SK-N-SH (cell line): ENCODE measurements around the gene BRS3. TPM values are rescaled to one million over a fixed set of nuclear protein-coding genes. Genes with fewer than 3 reads are reported as not detected.

ENCODE experiments used
- CTCF ChIA-PET: fragments of 300-600, 350-600 bp; formaldehyde crosslinking; extraction: SDS; loops from one replicate; lab custom pipeline; 2021; lab: Yijun Ruan, JAX
- POLR2A ChIA-PET: fragments of 350-600 bp; sonication (Branson Sonifier 250); formaldehyde crosslinking; extraction: SDS; loops from one replicate; lab custom pipeline; 2020; ENCODE audit warnings: antibody characterized with exemption, inconsistent platforms; lab: Yijun Ruan, JAX
- DNase-seq: peaks from one replicate; pipeline ENCODE4 v3.0.0; 2012
- H2AFZ ChIP-seq: fragments of 200-600 bp; sonication (generic); 2 replicates; pipeline ENCODE4 v1.8.1; 2016; ENCODE audit warnings: antibody characterized with exemption, mild to moderate bottlenecking, low read depth
- H3F3A ChIP-seq: fragments of 200-600 bp; sonication (generic); replicated peaks from 2 replicates; pipeline ENCODE3; 2016; ENCODE audit warnings: antibody characterized with exemption, mild to moderate bottlenecking; ENCODE audit not compliant: insufficient read depth
- H3K27ac ChIP-seq, 2 experiments: fragments of 200-500 bp in 1 of 2; fragments of 200-600 bp in 1 of 2; sonication (Bioruptor generic) in 1 of 2; sonication (generic), shearing (Covaris generic) in 1 of 2; 2 replicates each; pipeline versions ENCODE4 v1.5.1 to v1.6.1; 2014 to 2016; ENCODE audit warnings: low read depth in 2 of 2, inconsistent platforms in 1 of 2, low read length in 1 of 2, mild to moderate bottlenecking in 1 of 2, mixed read lengths in 1 of 2
- H3K27me3 ChIP-seq: fragments of 200-600 bp; sonication (generic), shearing (Covaris generic); 2 replicates; pipeline ENCODE4 v1.6.1; 2016; ENCODE audit warnings: mixed run types; ENCODE audit not compliant: insufficient read depth
- H3K36me3 ChIP-seq, 2 experiments: fragments of 200-500 bp in 1 of 2; fragments of 200-600 bp in 1 of 2; sonication (Bioruptor generic) in 1 of 2; sonication (generic) in 1 of 2; replicated peaks in 1 of 2; 2 replicates each; pipeline versions ENCODE3 to v1.5.1; 2014 to 2016; ENCODE audit warnings: low read length in 1 of 2, mild to moderate bottlenecking in 1 of 2; ENCODE audit not compliant: insufficient read depth in 2 of 2, control insufficient read depth in 1 of 2
- H3K4me1 ChIP-seq, 2 experiments: fragments of 200-500 bp in 1 of 2; fragments of 200-600 bp in 1 of 2; sonication (Bioruptor generic) in 1 of 2; sonication (generic), shearing (Covaris generic) in 1 of 2; 2 replicates each; pipeline versions ENCODE4 v1.5.1 to v1.6.1; 2014 to 2016; ENCODE audit warnings: low read depth in 1 of 2, low read length in 1 of 2, mixed run types in 1 of 2; ENCODE audit not compliant: insufficient read depth in 2 of 2, control insufficient read depth in 1 of 2
- H3K4me2 ChIP-seq: fragments of 200-600 bp; sonication (generic), shearing (Covaris generic); 2 replicates; pipeline ENCODE4 v1.6.1; 2017; ENCODE audit warnings: mixed run types
- H3K4me3 ChIP-seq, 2 experiments: fragments of 200-500 bp in 1 of 2; fragments of 200-600 bp in 1 of 2; sonication (Bioruptor generic) in 1 of 2; sonication (generic), shearing (Covaris generic) in 1 of 2; 2 replicates each; pipeline versions ENCODE4 v1.5.1 to v1.8.1; 2014 to 2016; ENCODE audit warnings: low read depth in 2 of 2, inconsistent platforms in 1 of 2, low read length in 1 of 2, mild to moderate bottlenecking in 1 of 2, mixed read lengths in 1 of 2, moderate library complexity in 1 of 2
- H3K79me2 ChIP-seq: fragments of 200-600 bp; sonication (generic); 2 replicates; pipeline ENCODE4 v1.8.1; 2017; ENCODE audit warnings: mild to moderate bottlenecking; ENCODE audit not compliant: insufficient read depth
- H3K9ac ChIP-seq: fragments of 200-600 bp; sonication (generic); 2 replicates; pipeline ENCODE4 v1.6.1; 2017; ENCODE audit warnings: mixed run types
- H3K9me2 ChIP-seq: fragments of 200-600 bp; sonication (generic); 2 replicates; pipeline ENCODE4 v1.6.1; 2017; ENCODE audit warnings: mixed run types
- H3K9me3 ChIP-seq: fragments of 200-600 bp; sonication (generic); 2 replicates; pipeline ENCODE4 v1.6.1; 2017; ENCODE audit warnings: mixed run types, mild to moderate bottlenecking, moderate library complexity
- H4K20me1 ChIP-seq: fragments of 200-600 bp; sonication (generic); 2 replicates; pipeline ENCODE4 v1.6.1; 2017; ENCODE audit warnings: mild to moderate bottlenecking, mixed run types; ENCODE audit not compliant: insufficient read depth
- ELF1 ChIP-seq: IDR thresholded peaks from 2 replicates; pipeline ENCODE4 v1.4.0; 2012
- FOXJ3 ChIP-seq: sonication (generic); formaldehyde crosslinking; IDR thresholded peaks from 2 replicates; pipeline ENCODE4 v1.5.1; 2020; ENCODE audit warnings: mild to moderate bottlenecking, missing genetic modification reagents
- GABPA ChIP-seq: IDR thresholded peaks from 2 replicates; pipeline ENCODE4 v1.4.0; 2012; ENCODE audit warnings: low read depth, mild to moderate bottlenecking
- GATA2 ChIP-seq: sonication (generic); formaldehyde crosslinking; IDR thresholded peaks from 2 replicates; pipeline ENCODE4 v1.5.0; 2020; ENCODE audit warnings: mild to moderate bottlenecking, missing genetic modification reagents
- MEF2A ChIP-seq: IDR thresholded peaks from 2 replicates; pipeline ENCODE4 v1.4.0; 2012; ENCODE audit warnings: low read depth, borderline replicate concordance
- MXI1 ChIP-seq: IDR thresholded peaks from 2 replicates; pipeline ENCODE4 v1.6.1; 2012; ENCODE audit warnings: mild to moderate bottlenecking, low read depth, low read length, improper control_type of control experiment
- NRF1 ChIP-seq: IDR thresholded peaks from 2 replicates; pipeline ENCODE4 v1.6.1; 2012; ENCODE audit warnings: low read depth, mild to moderate bottlenecking, low read length
- RAD21 ChIP-seq: IDR thresholded peaks from 2 replicates; pipeline ENCODE4 v1.6.1; 2012; ENCODE audit warnings: mild to moderate bottlenecking, low read length
- RCOR1 ChIP-seq: fragments of 150-350 bp; IDR thresholded peaks from 2 replicates; pipeline ENCODE4 v1.6.1; 2017; ENCODE audit warnings: antibody characterized with exemption, low read length
- RXRA ChIP-seq: IDR thresholded peaks from 2 replicates; pipeline ENCODE4 v1.4.0; 2012; ENCODE audit warnings: low read depth, mild to moderate bottlenecking, borderline replicate concordance
- WGBS: methylation state at CpG from one replicate; pipeline ENCODE4 v1.1.6; 2017; ENCODE audit warnings: low lambda C conversion rate; 5-methylcytosine and 5-hydroxymethylcytosine counted together
- polyA plus RNA-seq, 3 experiments: library from polyadenylated mRNA; depleted of rRNA; stranded (reverse); fragments of >200 nt; gene quantifications; 2 replicates each; pipeline ENCODE4 v1.2.3, GENCODE V29; 2012
- TF ChIP-seq, protein P1 (sequence below): fragments of 150-350 bp; IDR thresholded peaks from 2 replicates; pipeline ENCODE4 v1.6.1; 2016; ENCODE audit warnings: mild to moderate bottlenecking, low read depth, low read length
- TF ChIP-seq, protein P2 (sequence below): fragments of 200-600 bp; sonication (generic); IDR thresholded peaks from 2 replicates; pipeline ENCODE4 v1.6.1; 2017; ENCODE audit warnings: antibody characterized with exemption, mild to moderate bottlenecking, moderate library complexity
- TF ChIP-seq, protein P3 (sequence below): IDR thresholded peaks from 2 replicates; pipeline ENCODE4 v1.6.1; 2012; ENCODE audit warnings: mild to moderate bottlenecking, low read depth, low read length, moderate library complexity
- TF ChIP-seq, protein P4 (sequence below): IDR thresholded peaks from 2 replicates; pipeline ENCODE4; 2012
- TF ChIP-seq, protein P5 (sequence below): IDR thresholded peaks from 2 replicates; pipeline ENCODE4 v1.4.0; 2012; ENCODE audit warnings: low read depth, borderline replicate concordance

BRS3 gene
- polyA plus RNA-seq, 1 of the 3 experiments (the other 2 are of a cell fraction): not detected

DNA sequence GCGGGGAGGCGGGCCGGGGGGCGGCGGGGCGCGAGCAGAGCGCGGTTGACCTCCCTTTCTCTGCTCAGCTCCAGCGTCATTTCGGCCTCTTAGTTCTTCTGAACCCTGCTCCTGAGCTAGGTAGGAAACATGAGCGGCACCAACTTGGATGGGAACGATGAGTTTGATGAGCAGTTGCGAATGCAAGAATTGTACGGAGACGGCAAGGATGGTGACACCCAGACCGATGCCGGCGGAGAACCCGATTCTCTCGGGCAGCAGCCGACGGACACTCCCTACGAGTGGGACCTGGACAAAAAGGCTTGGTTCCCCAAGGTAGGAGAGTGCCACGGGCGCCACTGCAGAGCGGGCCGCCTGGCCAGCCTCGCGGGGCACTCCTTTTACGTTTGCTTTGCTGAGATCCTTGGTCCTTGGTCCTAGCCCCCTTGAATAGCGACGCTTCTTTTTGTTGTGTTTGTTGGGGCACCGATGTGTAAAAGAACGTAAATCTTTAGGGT lies 9.9 kb downstream of the BRS3 start, which contains the start of gene HTATSF1:
Gene HTATSF1 (plus strand): TSS at position 37 of the 497 bp plus-strand sequence. CDS start 93 bp downstream, at position 130.
- TF ChIP-seq MEF2A: no peak
- no peak for TF ChIP-seq GABPA
- TF ChIP-seq, protein P1, sequence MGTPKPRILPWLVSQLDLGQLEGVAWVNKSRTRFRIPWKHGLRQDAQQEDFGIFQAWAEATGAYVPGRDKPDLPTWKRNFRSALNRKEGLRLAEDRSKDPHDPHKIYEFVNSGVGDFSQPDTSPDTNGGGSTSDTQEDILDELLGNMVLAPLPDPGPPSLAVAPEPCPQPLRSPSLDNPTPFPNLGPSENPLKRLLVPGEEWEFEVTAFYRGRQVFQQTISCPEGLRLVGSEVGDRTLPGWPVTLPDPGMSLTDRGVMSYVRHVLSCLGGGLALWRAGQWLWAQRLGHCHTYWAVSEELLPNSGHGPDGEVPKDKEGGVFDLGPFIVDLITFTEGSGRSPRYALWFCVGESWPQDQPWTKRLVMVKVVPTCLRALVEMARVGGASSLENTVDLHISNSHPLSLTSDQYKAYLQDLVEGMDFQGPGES: no peak
- TF ChIP-seq, protein P2, sequence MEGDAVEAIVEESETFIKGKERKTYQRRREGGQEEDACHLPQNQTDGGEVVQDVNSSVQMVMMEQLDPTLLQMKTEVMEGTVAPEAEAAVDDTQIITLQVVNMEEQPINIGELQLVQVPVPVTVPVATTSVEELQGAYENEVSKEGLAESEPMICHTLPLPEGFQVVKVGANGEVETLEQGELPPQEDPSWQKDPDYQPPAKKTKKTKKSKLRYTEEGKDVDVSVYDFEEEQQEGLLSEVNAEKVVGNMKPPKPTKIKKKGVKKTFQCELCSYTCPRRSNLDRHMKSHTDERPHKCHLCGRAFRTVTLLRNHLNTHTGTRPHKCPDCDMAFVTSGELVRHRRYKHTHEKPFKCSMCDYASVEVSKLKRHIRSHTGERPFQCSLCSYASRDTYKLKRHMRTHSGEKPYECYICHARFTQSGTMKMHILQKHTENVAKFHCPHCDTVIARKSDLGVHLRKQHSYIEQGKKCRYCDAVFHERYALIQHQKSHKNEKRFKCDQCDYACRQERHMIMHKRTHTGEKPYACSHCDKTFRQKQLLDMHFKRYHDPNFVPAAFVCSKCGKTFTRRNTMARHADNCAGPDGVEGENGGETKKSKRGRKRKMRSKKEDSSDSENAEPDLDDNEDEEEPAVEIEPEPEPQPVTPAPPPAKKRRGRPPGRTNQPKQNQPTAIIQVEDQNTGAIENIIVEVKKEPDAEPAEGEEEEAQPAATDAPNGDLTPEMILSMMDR: no peak
- TF ChIP-seq GATA2 (CRISPR knock-in tag): no peak
- no peak for TF ChIP-seq RCOR1
- no peak for TF ChIP-seq MXI1
- TF ChIP-seq ELF1: no peak
- no peak for TF ChIP-seq RAD21
- TF ChIP-seq NRF1: no peak
- TF ChIP-seq, protein P3, sequence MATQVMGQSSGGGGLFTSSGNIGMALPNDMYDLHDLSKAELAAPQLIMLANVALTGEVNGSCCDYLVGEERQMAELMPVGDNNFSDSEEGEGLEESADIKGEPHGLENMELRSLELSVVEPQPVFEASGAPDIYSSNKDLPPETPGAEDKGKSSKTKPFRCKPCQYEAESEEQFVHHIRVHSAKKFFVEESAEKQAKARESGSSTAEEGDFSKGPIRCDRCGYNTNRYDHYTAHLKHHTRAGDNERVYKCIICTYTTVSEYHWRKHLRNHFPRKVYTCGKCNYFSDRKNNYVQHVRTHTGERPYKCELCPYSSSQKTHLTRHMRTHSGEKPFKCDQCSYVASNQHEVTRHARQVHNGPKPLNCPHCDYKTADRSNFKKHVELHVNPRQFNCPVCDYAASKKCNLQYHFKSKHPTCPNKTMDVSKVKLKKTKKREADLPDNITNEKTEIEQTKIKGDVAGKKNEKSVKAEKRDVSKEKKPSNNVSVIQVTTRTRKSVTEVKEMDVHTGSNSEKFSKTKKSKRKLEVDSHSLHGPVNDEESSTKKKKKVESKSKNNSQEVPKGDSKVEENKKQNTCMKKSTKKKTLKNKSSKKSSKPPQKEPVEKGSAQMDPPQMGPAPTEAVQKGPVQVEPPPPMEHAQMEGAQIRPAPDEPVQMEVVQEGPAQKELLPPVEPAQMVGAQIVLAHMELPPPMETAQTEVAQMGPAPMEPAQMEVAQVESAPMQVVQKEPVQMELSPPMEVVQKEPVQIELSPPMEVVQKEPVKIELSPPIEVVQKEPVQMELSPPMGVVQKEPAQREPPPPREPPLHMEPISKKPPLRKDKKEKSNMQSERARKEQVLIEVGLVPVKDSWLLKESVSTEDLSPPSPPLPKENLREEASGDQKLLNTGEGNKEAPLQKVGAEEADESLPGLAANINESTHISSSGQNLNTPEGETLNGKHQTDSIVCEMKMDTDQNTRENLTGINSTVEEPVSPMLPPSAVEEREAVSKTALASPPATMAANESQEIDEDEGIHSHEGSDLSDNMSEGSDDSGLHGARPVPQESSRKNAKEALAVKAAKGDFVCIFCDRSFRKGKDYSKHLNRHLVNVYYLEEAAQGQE: no peak
- no peak for TF ChIP-seq FOXJ3 (CRISPR knock-in tag)
- TF ChIP-seq, protein P4, sequence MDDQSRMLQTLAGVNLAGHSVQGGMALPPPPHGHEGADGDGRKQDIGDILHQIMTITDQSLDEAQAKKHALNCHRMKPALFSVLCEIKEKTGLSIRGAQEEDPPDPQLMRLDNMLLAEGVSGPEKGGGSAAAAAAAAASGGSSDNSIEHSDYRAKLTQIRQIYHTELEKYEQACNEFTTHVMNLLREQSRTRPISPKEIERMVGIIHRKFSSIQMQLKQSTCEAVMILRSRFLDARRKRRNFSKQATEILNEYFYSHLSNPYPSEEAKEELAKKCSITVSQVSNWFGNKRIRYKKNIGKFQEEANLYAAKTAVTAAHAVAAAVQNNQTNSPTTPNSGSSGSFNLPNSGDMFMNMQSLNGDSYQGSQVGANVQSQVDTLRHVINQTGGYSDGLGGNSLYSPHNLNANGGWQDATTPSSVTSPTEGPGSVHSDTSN: no peak
- TF ChIP-seq RXRA: no peak
- TF ChIP-seq, protein P5, sequence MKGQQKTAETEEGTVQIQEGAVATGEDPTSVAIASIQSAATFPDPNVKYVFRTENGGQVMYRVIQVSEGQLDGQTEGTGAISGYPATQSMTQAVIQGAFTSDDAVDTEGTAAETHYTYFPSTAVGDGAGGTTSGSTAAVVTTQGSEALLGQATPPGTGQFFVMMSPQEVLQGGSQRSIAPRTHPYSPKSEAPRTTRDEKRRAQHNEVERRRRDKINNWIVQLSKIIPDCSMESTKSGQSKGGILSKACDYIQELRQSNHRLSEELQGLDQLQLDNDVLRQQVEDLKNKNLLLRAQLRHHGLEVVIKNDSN: no peak
- TF ChIP-seq, all 33 proteins: peak for 0
- peak within 1 kb of the TSS; percentile 87 to 91 for H3K27ac ChIP-seq
- 12% methylated on average over 24 of the region's 35 CpGs for WGBS
- H3K27me3 ChIP-seq: no peaks in the 10 kb centered on the region
- H3K9ac ChIP-seq: peak within 1 kb of the TSS; percentile 81
- H3K36me3 ChIP-seq: peaks cover 12 to 23% of the 10 kb centered on the region in 2 experiments
- H3K9me3 ChIP-seq: no peaks in the 10 kb centered on the region
- peak within 1 kb of the TSS; percentile 59 to 64 for H3K4me3 ChIP-seq
- ChIA-PET CTCF (interaction anchor here (0.7 to 0.8 kb wide), 2 partner anchors 79 to 459 kb away, joined by 3 read pairs; no protein-coding TSS in a partner anchor), POLR2A (interaction anchor here (0.6 kb wide), 1 partner anchor 417 kb away, joined by 4 read pairs; no protein-coding TSS in a partner anchor)
- H3K79me2 ChIP-seq: peaks cover 21% of the 10 kb centered on the region
- H3K4me1 ChIP-seq: peaks cover 0 to 2% of the 10 kb centered on the region in 2 experiments; a peak in 2 of 4 replicates
- no peaks in the 10 kb centered on the region for H3K9me2 ChIP-seq
- no peaks in the 10 kb centered on the region for H3F3A ChIP-seq
- peak within 1 kb of the TSS; percentile 71 for H3K4me2 ChIP-seq
- DNase-seq: no peak
- H2AFZ ChIP-seq: peak within 1 kb of the TSS; percentile 93
- H4K20me1 ChIP-seq: no peaks in the 10 kb centered on the region
